ENCODE results near the gene ETFDH. TPM values are rescaled to one million over a fixed set of nuclear protein-coding genes. Genes with fewer than 3 reads are reported as not detected.
"Not testable (repeated sequence)": the region's sequence is repeated elsewhere in the genome, so short reads cannot be mapped to it uniquely, and the experiment has no call there.

Gene ETFDH
- total RNA-seq = 20.8 and 24.7 TPM in 2 replicates

DNA sequence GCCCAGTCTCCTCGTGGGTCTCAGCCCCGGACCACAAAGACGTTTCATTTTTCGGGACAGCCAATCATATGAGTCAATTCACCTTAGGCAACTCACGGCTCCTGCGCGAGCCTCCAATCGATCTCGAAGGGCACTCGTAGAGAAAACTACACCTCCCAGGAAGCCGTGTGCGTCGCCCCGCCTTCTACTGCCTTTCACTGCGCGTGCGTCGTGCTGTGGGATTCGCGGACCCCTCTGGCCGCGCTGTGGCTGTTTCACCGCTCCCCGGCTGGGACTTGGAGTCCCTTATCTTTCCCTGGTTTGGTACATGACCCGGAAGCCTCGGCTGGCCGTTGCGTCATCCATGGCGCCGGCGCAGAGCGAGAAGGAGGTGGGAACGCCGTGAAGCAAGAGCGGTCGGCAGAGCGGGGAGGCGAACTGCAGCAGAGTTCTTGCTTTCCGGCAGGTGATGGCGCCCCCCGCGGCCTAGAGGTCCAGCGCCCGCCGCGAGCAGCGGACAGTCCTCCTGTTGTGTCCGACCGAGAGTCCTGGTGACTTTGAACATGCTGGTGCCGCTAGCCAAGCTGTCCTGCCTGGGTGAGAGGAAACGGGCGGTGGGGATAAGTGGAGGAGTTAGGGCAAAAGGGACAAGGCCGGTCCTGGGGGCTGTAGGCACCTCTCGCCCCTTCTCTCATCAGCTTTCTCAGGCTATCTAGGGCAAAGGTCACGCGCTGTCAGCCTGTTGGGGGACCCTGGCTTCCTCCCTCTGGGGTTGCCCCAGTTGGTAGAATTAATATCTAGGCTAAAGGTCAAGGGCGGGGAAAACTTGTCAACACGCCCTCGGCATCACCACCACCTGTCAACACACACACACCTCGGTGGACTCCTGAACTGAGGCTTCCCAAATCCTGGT is at the start of gene ETFDH:
Gene ETFDH, plus strand, starts transcription at position 382 of the 892 bp plus-strand sequence. Its CDS starts 161 bp downstream, at position 543.
- Mint-ChIP-seq H3K4me1 (peaks cover 22% of the 10 kb centered on the region), H3K4me3 (peak within 1 kb of the TSS; percentile 99), H3K36me3 (ENCODE audit: low read depth) (peaks cover 2% of the 10 kb centered on the region), H3K27me3 (peaks cover 1% of the 10 kb centered on the region), H3K9me3 (no peaks in the 10 kb centered on the region), H3K27ac (peak within 1 kb of the TSS; percentile 95)
- peak; percentile 99 for DNase-seq
- intact Hi-C loops (cut with micrococcal nuclease) = loop anchor here (1.0 to 5.0 kb wide), 7 partner anchors 51 to 534 kb away; partner anchors contain the start of genes FNIP2, PPID and RAPGEF2

DNA sequence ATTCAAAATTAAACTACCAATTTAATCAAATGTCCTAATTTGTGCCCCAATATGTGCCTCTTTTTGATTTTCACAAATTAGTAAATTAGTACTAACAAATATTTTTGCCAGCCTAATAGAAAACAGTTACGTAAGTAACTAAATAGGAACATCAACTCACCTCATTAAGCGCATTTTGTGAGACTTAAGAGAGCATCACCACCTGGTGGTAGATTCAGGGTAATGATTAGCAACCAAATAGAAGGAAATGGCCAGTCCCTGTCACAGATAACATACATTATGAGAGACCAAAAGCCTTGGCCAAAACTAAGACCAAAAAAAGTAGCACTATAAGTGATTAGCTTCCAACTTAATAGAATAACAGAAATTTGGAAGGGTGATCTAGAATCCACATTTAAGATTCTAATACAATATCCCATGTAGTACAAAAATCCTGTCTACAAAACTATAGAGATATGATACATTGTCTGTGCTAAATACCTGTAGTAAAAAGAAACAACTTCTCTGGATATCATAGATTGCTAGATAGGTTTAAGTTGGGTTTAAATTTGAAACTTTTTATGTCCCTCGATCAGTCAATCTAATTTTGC is 47.1 kb upstream of the ETFDH start:
- no peak overlapping the region for H3K4me3 Mint-ChIP-seq
- H3K9me3 Mint-ChIP-seq = no peaks in the 10 kb centered on the region
- H3K27ac Mint-ChIP-seq = no peak overlapping the region
- peaks cover 18% of the 10 kb centered on the region for H3K27me3 Mint-ChIP-seq
- H3K36me3 Mint-ChIP-seq (ENCODE audit: low read depth) = no peaks in the 10 kb centered on the region
- no peaks in the 10 kb centered on the region for H3K4me1 Mint-ChIP-seq
- DNase-seq = no peak
- intact Hi-C loops (cut with micrococcal nuclease) = loop anchor here (1.0 to 2.0 kb wide), 2 partner anchors 129 to 372 kb away; no protein-coding TSS in a partner anchor

DNA sequence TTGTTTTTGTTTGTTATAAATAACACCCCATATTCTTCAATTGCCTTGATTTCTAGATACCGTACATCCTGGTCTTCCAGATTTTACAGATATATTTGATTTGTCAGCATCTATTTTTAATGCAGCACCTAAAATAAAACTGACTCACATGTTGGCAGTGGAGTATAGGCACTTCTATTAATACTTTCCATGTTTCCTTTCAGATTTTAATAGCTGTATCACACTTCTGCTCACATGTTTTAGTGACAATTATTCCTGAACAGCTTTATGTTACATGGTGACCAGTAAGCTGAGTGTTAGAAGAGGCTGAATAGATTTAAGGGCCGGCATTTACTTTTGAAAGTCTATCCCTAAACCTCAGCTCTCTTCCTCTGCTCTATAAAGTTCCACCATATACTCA is 46.6 kb upstream of the ETFDH start:
- peaks cover 18% of the 10 kb centered on the region for H3K27me3 Mint-ChIP-seq
- intact Hi-C loops (cut with micrococcal nuclease) = loop anchor here (2.0 kb wide), 1 partner anchor 373 kb away; no protein-coding TSS in a partner anchor
- no peaks in the 10 kb centered on the region for H3K36me3 Mint-ChIP-seq (ENCODE audit: low read depth)
- no peak overlapping the region for H3K27ac Mint-ChIP-seq
- H3K4me3 Mint-ChIP-seq = no peak overlapping the region
- no peak for DNase-seq
- no peaks in the 10 kb centered on the region for H3K4me1 Mint-ChIP-seq
- no peaks in the 10 kb centered on the region for H3K9me3 Mint-ChIP-seq

DNA sequence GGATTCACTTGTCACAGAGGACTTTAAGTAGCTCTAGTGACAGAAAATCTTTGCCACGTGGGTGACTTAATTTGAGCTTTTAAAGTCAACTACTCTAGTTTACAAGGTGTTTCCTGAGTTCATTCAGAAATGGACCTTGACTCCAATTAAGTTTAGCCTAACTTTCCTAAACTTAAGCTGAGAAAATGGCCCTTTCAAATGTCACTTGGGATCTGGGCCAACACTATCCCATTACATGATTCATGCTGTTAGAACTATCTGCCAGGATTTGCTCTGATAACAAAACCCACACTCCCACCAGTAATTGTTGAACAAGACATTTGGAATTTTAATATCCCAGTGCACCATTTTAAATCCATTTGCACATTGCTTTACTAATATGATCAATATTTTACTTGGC is 41.2 kb upstream of the ETFDH start:
- Mint-ChIP-seq H3K4me3 (no peak overlapping the region), H3K27me3 (peaks cover 19% of the 10 kb centered on the region), H3K4me1 (no peaks in the 10 kb centered on the region), H3K9me3 (no peaks in the 10 kb centered on the region), H3K27ac (no peak overlapping the region), H3K36me3 (ENCODE audit: low read depth) (no peaks in the 10 kb centered on the region)
- no peak for DNase-seq
- intact Hi-C loops (cut with micrococcal nuclease) = no loop called here

DNA sequence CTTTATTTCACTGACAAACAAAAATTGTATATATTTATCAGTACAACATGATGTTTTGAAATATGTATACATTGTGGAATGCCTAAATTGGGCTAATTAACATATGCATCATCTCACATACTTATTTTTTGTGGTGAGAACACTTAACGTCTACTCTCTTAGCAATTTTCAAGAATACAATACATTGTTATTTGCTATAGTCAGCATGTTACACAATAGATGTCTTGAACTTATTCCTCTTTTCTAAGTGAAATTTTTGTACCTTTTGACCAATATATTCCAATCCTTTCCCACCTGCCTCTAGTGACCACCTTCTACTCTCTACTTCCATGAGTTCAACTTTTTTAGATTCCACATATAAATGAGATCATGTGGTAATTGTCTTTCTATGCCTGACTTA is 35.5 kb upstream of the ETFDH start:
- Mint-ChIP-seq H3K4me3 (no peak overlapping the region), H3K27ac (no peak overlapping the region), H3K9me3 (no peaks in the 10 kb centered on the region), H3K27me3 (peaks cover 22% of the 10 kb centered on the region), H3K4me1 (no peaks in the 10 kb centered on the region), H3K36me3 (ENCODE audit: low read depth) (no peaks in the 10 kb centered on the region)
- DNase-seq = no peak
- intact Hi-C loops (cut with micrococcal nuclease) = no loop called here

DNA sequence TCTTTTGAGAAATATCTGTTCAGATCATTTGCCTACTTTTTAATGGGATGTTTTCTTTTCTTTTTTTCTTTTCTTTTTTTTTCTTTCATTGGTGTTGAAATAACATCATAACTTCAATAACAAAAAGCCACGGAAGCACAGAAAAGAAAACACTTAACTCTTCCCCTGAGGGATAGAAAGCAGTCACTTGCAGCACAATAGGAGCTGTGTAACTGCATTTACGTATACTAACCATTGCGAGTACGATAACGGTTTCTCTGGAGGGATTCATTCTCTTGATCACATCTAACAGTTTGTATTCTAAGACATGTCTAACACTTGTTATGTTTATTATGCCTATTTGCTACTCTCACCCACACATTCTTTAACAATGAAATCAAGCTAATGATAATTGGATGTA is 27.7 kb upstream of the ETFDH start:
- no peak overlapping the region for H3K4me3 Mint-ChIP-seq
- no peak for DNase-seq
- H3K9me3 Mint-ChIP-seq = no peaks in the 10 kb centered on the region
- H3K4me1 Mint-ChIP-seq = no peaks in the 10 kb centered on the region
- H3K27me3 Mint-ChIP-seq = peaks cover 16% of the 10 kb centered on the region
- H3K36me3 Mint-ChIP-seq (ENCODE audit: low read depth) = no peaks in the 10 kb centered on the region
- intact Hi-C loops (cut with micrococcal nuclease) = no loop called here
- H3K27ac Mint-ChIP-seq = no peak overlapping the region

DNA sequence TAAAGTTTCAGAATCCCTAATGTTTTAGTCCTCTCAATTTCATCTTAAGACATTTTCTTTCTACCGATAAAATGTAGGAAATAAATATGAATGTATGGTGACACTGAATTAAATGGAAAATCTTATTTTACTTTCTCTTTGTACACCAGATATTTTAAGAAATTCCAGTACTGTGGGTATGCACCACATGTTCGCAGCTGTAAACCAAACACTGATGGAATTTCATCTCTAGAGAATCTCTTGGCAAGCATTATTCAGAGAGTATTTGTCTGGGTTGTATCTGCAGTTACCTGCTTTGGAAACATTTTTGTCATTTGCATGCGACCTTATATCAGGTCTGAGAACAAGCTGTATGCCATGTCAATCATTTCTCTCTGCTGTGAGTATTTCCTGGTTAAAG is 27.3 kb upstream of the ETFDH start:
- Mint-ChIP-seq H3K36me3 (ENCODE audit: low read depth) (no peaks in the 10 kb centered on the region), H3K9me3 (no peaks in the 10 kb centered on the region), H3K27ac (no peak overlapping the region), H3K27me3 (peaks cover 17% of the 10 kb centered on the region), H3K4me1 (no peaks in the 10 kb centered on the region), H3K4me3 (no peak overlapping the region)
- DNase-seq = no peak
- intact Hi-C loops (cut with micrococcal nuclease) = no loop called here

DNA sequence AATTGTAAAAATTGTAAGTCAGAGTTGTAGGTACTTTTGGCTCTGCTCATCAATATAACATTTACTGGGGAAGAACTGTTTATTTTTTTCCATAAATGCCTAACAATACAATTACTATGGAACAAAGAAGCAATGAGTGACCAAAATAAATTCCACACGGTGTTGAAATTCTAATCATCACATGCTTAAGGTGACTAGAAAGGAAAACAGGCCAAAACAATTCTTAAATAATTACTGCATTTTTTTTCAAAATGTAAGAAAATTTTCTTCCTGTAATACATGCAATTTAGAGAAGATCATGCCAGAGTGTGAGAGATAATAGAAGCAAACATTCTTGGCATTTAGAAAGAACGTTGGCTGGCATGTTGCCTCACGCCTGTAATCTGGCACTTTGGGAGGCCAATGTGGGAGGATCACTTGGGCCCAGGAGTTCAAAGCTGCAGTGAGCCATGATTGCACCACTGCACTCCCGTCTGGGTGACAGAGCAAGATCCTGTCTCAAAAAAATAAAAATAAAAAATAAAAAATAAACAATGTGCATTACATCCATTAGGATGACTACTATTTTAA is 22.9 kb upstream of the ETFDH start:
- H3K4me1 Mint-ChIP-seq = peaks cover 4% of the 10 kb centered on the region
- H3K27me3 Mint-ChIP-seq = peaks cover 13% of the 10 kb centered on the region
- H3K4me3 Mint-ChIP-seq = no peak overlapping the region
- no peaks in the 10 kb centered on the region for H3K36me3 Mint-ChIP-seq (ENCODE audit: low read depth)
- no peak for DNase-seq
- H3K9me3 Mint-ChIP-seq = no peaks in the 10 kb centered on the region
- intact Hi-C loops (cut with micrococcal nuclease) = no loop called here
- no peak overlapping the region for H3K27ac Mint-ChIP-seq

DNA sequence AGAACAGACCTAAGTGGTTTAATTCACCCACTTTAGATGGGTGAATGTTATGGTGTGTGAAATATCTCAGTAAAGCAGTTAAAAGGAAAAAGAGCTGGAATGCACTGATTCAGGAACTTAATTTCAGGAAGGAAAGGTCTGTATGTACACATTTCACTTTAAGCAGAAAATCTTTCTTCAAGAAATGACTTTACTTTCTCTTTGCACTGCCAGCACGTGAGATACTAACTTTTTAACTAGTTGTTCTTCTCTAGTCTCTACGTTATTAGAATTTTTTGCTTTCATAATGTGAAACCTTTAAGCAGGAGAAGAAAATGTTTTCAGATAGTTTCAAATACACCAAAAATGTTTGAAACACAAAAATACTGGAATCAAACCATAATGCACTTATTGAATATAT is 19.2 kb upstream of the ETFDH start:
- DNase-seq = no peak
- H3K9me3 Mint-ChIP-seq = no peaks in the 10 kb centered on the region
- peaks cover 4% of the 10 kb centered on the region for H3K4me1 Mint-ChIP-seq
- intact Hi-C loops (cut with micrococcal nuclease) = no loop called here
- H3K27ac Mint-ChIP-seq = no peak overlapping the region
- no peaks in the 10 kb centered on the region for H3K36me3 Mint-ChIP-seq (ENCODE audit: low read depth)
- peaks cover 4% of the 10 kb centered on the region for H3K27me3 Mint-ChIP-seq
- peak overlapping the region; percentile 22 for H3K4me3 Mint-ChIP-seq

DNA sequence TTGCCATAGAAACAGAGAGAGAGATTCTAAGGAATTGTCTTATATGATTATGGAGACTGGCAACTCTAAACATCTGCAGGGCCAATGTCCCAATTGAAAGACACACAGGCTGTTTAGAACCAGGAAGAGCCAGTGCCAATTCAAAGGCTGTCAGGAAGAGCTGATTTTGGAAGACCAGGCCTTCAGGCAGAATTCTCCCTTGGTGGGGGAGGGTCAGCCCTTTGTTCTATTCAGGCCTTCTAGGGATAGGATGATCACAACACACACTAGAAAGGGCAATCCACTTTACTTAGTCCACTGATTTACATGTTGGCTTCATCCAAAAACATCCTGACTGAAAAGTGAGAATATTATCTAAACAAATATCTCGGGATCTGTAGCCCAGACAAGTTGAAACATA is 15.7 kb upstream of the ETFDH start:
- H3K4me1 Mint-ChIP-seq = peaks cover 4% of the 10 kb centered on the region
- H3K36me3 Mint-ChIP-seq (ENCODE audit: low read depth) = no peaks in the 10 kb centered on the region
- no peaks in the 10 kb centered on the region for H3K9me3 Mint-ChIP-seq
- no peak for DNase-seq
- no peak overlapping the region for H3K27ac Mint-ChIP-seq
- no peak overlapping the region for H3K4me3 Mint-ChIP-seq
- intact Hi-C loops (cut with micrococcal nuclease) = no loop called here
- H3K27me3 Mint-ChIP-seq = peaks cover 2% of the 10 kb centered on the region

DNA sequence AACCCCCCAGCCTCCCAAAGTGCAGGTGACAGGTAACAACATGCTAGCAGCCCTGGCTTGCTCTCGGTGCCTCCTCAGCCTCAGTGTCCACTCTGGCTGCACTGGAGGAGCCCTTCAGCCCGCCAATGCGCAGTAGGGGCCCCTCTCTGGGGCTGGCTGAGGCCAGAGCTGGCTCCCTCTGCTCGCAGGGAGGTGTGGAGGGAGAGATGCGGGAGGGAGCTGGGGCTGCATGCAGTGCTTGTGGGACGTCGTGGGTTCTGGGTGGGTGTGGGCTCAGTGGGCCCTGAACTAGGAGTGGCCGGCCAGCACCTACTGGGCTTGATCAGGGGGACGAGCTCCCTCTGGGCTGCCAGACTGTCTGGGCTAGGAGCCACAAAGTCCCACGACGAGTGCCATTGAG is 14.8 kb upstream of the ETFDH start:
- peaks cover 2% of the 10 kb centered on the region for H3K27me3 Mint-ChIP-seq
- no peak for DNase-seq
- intact Hi-C loops (cut with micrococcal nuclease) = no loop called here
- peaks cover 4% of the 10 kb centered on the region for H3K4me1 Mint-ChIP-seq
- no peaks in the 10 kb centered on the region for H3K36me3 Mint-ChIP-seq (ENCODE audit: low read depth)
- no peak overlapping the region for H3K4me3 Mint-ChIP-seq
- H3K27ac Mint-ChIP-seq = no peak overlapping the region
- H3K9me3 Mint-ChIP-seq = no peaks in the 10 kb centered on the region

DNA sequence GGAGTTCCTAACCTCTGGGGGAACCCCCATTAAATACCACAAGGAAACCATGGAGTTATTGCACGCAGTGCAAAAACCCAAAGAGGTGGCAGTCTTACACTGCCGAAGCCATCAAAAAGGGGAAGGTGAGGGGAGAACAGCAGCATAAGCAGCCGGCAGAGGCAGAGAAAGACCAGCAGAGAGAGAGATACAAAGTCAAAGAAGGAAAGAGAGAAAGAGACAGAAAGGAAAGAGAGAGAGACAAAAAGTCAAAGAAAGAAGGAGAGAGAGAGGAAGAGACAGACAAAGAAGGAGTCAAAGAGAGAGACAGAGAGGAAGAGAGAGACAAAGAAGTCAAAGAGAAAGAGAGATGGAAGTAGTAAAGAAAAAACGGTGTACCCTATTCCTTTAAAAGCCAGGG is 8.8 kb upstream of the ETFDH start:
- DNase-seq; H3K9me3 Mint-ChIP-seq; intact Hi-C loops (cut with micrococcal nuclease); H3K4me3 Mint-ChIP-seq; H3K27me3 Mint-ChIP-seq; H3K27ac Mint-ChIP-seq; H3K4me1 Mint-ChIP-seq: not testable (repeated sequence)
- H3K36me3 Mint-ChIP-seq (ENCODE audit: low read depth) = peaks cover 11% of the 10 kb centered on the region

DNA sequence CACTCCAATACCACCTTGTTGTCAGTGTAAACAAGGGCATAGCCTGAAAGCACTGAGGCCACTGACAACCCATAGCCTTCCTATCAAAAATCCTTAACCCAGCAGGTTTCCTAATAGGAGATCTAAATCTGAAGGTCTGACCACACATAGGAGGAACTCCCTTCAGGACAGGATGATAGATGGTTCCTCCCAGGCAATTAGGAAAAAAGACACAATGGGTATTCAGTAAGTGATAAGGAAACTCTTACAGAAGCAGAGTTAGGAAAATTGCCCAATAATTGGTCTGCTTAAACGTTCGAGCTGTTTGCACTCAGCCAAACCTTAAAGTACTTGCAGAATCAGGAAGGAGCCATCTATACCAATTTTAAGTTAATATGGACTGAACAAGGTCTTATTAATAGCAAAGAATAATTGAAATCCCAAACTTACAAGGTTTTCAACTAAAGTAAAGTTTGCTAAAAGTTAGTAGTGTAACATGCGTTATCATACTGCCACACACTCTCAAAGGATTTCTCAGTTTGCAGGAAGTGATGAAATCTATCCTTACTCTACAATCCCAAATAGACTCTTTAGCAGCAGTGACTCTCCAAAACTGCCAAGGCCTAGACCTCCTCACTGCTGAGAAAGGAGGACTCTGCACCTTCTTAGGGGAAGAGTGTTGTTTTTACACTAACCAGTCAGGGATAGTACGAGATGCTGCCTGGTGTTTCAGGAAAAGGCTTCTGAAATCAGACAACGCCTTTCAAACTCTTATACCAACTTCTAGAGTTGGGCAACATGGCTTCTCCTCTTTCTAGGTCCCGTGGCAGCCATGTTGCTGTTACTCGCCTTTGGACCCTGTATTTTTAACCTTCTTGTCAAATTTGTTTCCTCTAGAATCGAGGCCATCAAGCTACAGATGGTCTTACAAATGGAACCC is 8.1 kb upstream of the ETFDH start:
- H3K4me1 Mint-ChIP-seq; H3K9me3 Mint-ChIP-seq; intact Hi-C loops (cut with micrococcal nuclease); H3K4me3 Mint-ChIP-seq; H3K27ac Mint-ChIP-seq; DNase-seq; H3K27me3 Mint-ChIP-seq: not testable (repeated sequence)
- H3K36me3 Mint-ChIP-seq (ENCODE audit: low read depth) = peaks cover 11% of the 10 kb centered on the region

Data from activated CD4-positive, alpha-beta T cell treated with anti-CD3 and anti-CD28 coated beads, Interleukin-2, amount 10 ng/mL, durations not matched to agents 24 days and 14 days (primary cell).